Psoas muscle (tissue), 8 donors: ENCODE measurements around the gene KRTAP10-1. TPM values are rescaled to one million over a fixed set of nuclear protein-coding genes. Genes with fewer than 3 reads are reported as not detected.
"Not testable (repeated sequence)": the region's sequence is repeated elsewhere in the genome, so short reads cannot be mapped to it uniquely, and the experiment has no call there.

Source experiments
- ATAC-seq, 4 donors: fragments of 200-7000 bp; cut with Tn5 transposase; one replicate each; pipeline ENCODE4 v1.9.1; 2020; ENCODE audit warnings: moderate library complexity in 3 of 4, mild to moderate bottlenecking in 2 of 4
- DNase-seq, 2 donors: peaks; one replicate each; pipeline ENCODE4 v3.0.0-alpha.2; 2020
- H3K27ac ChIP-seq: fragments of 200-600 bp; one replicate; pipeline ENCODE4 v1.8.0; 2022
- H3K27me3 ChIP-seq, 3 donors: fragments of 200-600 bp in 1 of 3; one replicate each; pipeline versions ENCODE4 v1.6.1 to v1.8.0; 2013 to 2022; ENCODE audit warnings: low read length in 2 of 3, mild to moderate bottlenecking in 2 of 3, moderate library complexity in 1 of 3; ENCODE audit not compliant: insufficient read depth in 3 of 3
- H3K36me3 ChIP-seq, 2 donors: fragments of 200-600 bp in 1 of 2; one replicate each; pipeline versions ENCODE4 v1.6.1 to v1.8.0; 2013 to 2022; ENCODE audit warnings: low read depth in 1 of 2, mild to moderate bottlenecking in 1 of 2, moderate library complexity in 1 of 2; ENCODE audit not compliant: insufficient read depth in 1 of 2
- H3K4me1 ChIP-seq: fragments of 200-600 bp; one replicate; pipeline ENCODE4 v1.8.0; 2022
- H3K4me3 ChIP-seq: fragments of 200-600 bp; one replicate; pipeline ENCODE4 v1.8.0; 2022; ENCODE audit warnings: mild to moderate bottlenecking
- H3K9me3 ChIP-seq: fragments of 200-600 bp; one replicate; pipeline ENCODE4 v1.8.0; 2022
- WGBS, 3 donors: extraction: QIAGEN DNeasy Blood & Tissue Kit; methylation state at CpG; one replicate each; pipeline versions ENCODE4 v1.1.6 to v1.1.7; 2013; 5-methylcytosine and 5-hydroxymethylcytosine counted together
- intact Hi-C, 2 donors: fragments of 100-400 bp; cut with DNase I; formaldehyde crosslinking; loops; one replicate each; pipeline versions ENCODE4 v1.11.0 to v1.14.2; 2022
- polyA plus RNA-seq, 3 donors: library from polyadenylated mRNA; stranded (reverse); fragments of 200-250 nt; gene quantifications; one replicate each; pipeline ENCODE4 v1.2.3, GENCODE V29; 2013
- total RNA-seq, 4 donors: library from RNA; stranded (reverse); fragmentation: NEBNext Ultra II Directional in 2 of 4; extraction: Animal tissue kit (Norgen Biotek cat#: 25700) in 2 of 4; gene quantifications; one replicate each; pipeline versions ENCODE4 v1.2.1 to v1.2.4, GENCODE V29; 2021 to 2023
- TF ChIP-seq, protein P1 (sequence below): fragments of 200-600 bp; IDR thresholded peaks from one replicate; pipeline ENCODE4 v1.8.0; 2022; ENCODE audit warnings: antibody characterized with exemption
- donor health status: healthy with polysubstance abuse.
- donor health status: DM: no; HTN: no; CAD: no; lungs with moderate emphysema.
- donor health status: Bipolar disorder and iron deficiency.
- donor health status: healthy.
- donor health status: DM: yes; HTN: yes; CAD: no.
- donor health status: DM: no; HTN: no; CAD: no.
- donor health status: DM: no; HTN: no; CAD: no.
- donor health status: DM: yes; HTN: yes; CAD: no.

Gene KRTAP10-1
- total and polyA plus RNA-seq, 7 donors = not detected

DNA sequence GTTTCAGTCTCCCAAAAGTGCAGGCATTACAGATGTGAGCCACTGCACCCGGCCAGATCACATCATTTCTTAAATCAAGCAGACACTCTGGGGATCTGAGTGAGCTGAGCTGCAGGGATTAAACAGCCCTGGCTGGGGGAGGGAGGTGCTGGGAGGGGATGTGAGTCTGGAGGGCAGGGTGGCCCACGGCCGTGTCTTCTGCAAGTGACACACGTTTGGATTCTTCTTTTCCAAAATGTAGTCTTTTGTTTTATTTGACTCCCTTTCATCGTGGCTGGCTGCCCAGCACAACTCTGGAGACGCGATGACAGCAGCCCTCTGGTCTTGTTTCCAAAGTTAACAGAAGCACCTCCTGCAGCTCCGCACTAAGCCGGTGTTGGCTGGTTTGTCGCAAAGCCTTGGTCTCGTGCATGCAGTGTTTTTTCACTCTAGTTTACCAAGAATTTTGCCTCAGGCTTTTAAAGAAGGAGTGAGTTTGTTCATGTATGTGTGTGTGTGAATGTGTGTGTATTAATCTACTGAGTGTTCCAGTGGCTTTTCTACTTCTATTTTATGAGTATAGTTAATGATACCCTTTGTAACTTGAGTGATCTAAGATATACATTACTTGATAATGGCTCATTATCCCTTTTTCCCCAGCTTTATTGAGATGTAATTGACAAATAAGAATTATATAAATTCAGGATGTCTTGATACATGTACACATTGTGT, 43.2 kb upstream of the KRTAP10-1 start:
- intact Hi-C loops = no loop called here
- Histone ChIP-seq H3K27me3 (peaks cover 7 to 45% (median 13%) of the 10 kb centered on the region in 3 donors), H3K27ac (no peak overlapping the region), H3K4me1 (no peaks in the 10 kb centered on the region), H3K4me3 (no peak overlapping the region), H3K9me3 (peaks cover 4% of the 10 kb centered on the region), H3K36me3 (no peaks in the 10 kb centered on the region)
- TF ChIP-seq, protein P1, sequence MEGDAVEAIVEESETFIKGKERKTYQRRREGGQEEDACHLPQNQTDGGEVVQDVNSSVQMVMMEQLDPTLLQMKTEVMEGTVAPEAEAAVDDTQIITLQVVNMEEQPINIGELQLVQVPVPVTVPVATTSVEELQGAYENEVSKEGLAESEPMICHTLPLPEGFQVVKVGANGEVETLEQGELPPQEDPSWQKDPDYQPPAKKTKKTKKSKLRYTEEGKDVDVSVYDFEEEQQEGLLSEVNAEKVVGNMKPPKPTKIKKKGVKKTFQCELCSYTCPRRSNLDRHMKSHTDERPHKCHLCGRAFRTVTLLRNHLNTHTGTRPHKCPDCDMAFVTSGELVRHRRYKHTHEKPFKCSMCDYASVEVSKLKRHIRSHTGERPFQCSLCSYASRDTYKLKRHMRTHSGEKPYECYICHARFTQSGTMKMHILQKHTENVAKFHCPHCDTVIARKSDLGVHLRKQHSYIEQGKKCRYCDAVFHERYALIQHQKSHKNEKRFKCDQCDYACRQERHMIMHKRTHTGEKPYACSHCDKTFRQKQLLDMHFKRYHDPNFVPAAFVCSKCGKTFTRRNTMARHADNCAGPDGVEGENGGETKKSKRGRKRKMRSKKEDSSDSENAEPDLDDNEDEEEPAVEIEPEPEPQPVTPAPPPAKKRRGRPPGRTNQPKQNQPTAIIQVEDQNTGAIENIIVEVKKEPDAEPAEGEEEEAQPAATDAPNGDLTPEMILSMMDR = no peak
- 9 to 17% (median 13%) methylated on average over 11 of the region's 11 CpGs for WGBS, 3 donors
- ATAC-seq = no peak
- no peak for DNase-seq

GRCh38 chr21:44582055-44582454, 42.1 kb upstream of the KRTAP10-1 start:
- WGBS, 3 donors = 77 to 82% (median 81%) methylated on average over 15 of the region's 15 CpGs
- Histone ChIP-seq H3K9me3 (peaks cover 9% of the 10 kb centered on the region), H3K4me3 (no peak overlapping the region), H3K27me3 (peaks cover 7 to 46% (median 16%) of the 10 kb centered on the region in 3 donors), H3K4me1 (no peaks in the 10 kb centered on the region), H3K36me3 (no peaks in the 10 kb centered on the region), H3K27ac (no peak overlapping the region)
- TF ChIP-seq, protein P1 = no peak
- DNase-seq (no peak), ATAC-seq (no peak)
- intact Hi-C loops = no loop called here

DNA sequence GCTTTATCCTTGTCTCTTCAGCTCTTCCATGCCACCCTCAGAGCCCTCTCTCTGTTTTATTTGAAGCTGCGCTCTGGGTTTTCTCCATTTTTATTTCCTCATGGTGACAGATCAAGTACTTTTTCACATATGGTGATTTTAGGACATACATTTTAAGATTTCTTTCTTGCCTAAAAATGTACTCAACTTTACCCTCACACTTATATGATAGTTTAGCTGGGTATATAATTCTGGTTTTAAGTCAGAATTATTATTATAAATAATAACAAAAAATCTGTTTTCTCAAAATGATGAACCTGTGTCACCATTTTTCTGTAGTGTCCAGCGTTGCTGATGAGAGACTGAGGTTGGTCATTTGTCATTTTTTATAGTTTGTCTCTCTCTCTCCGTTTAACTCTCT, 41.2 kb upstream of the KRTAP10-1 start:
- H3K27me3 ChIP-seq = peaks cover 7 to 45% (median 16%) of the 10 kb centered on the region in 3 donors
- DNase-seq (no peak), ATAC-seq (no peak)
- H3K9me3 ChIP-seq = peaks cover 13% of the 10 kb centered on the region
- TF ChIP-seq, protein P1 = no peak
- 84 to 94% (median 88%) methylated on average over 3 of the region's 3 CpGs for WGBS, 3 donors
- no peak overlapping the region for H3K27ac ChIP-seq
- intact Hi-C loops = no loop called here
- H3K4me3 ChIP-seq = no peak overlapping the region
- no peaks in the 10 kb centered on the region for H3K4me1 ChIP-seq
- no peaks in the 10 kb centered on the region for H3K36me3 ChIP-seq

- intact Hi-C loops, H3K4me1 ChIP-seq, ATAC-seq, H3K4me3 ChIP-seq, H3K36me3 ChIP-seq, H3K27ac ChIP-seq, DNase-seq: not testable (repeated sequence)
- Histone ChIP-seq H3K9me3 (peaks cover 13% of the 10 kb centered on the region), H3K27me3 (peaks cover 7 to 44% (median 13%) of the 10 kb centered on the region in 3 donors)
- WGBS, 3 donors = 16 to 28% (median 26%) methylated on average over 17 to 19 of the region's 19 CpGs
These were observed 40.3 kb upstream of the KRTAP10-1 start, which contains the start of gene KRTAP10-5 for GRCh38 chr21:44580231-44580821. Gene KRTAP10-5, minus strand, starts transcription at chr21:44580604. Its CDS starts 26 bp downstream, at chr21:44580578.

DNA sequence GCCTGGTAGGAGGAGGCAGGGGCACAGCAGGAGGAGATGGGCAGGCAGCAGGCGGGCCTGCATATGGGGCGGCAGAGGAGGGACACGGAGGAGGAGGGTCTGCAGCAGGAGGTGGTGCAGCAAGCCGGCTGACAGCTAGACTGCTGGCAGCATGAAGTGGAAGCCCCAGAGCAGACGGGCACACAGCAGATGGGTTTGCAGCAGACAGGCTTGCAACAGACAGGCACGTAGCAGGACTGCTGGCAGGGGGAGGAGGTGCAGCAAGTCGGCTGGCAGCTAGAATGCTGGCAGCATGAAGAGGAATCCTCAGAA, 39.8 kb upstream of the KRTAP10-1 start:
- TF ChIP-seq, protein P1 = no peak
- no peaks in the 10 kb centered on the region for H3K36me3 ChIP-seq
- 24 to 42% (median 40%) methylated on average over 7 of the region's 7 CpGs for WGBS, 3 donors
- DNase-seq (no peak), ATAC-seq (no peak)
- H3K4me3 ChIP-seq = no peak overlapping the region
- H3K4me1 ChIP-seq = no peaks in the 10 kb centered on the region
- intact Hi-C loops = no loop called here
- H3K27ac ChIP-seq = no peak overlapping the region
- peaks cover 7 to 46% (median 12%) of the 10 kb centered on the region in 3 donors for H3K27me3 ChIP-seq
- H3K9me3 ChIP-seq = peaks cover 13% of the 10 kb centered on the region
